Measurements from ENCODE around the gene ODAPH.
"Not testable (repeated sequence)": the region's sequence is repeated elsewhere in the genome, so short reads cannot be mapped to it uniquely, and the experiment has no call there.

DNA sequence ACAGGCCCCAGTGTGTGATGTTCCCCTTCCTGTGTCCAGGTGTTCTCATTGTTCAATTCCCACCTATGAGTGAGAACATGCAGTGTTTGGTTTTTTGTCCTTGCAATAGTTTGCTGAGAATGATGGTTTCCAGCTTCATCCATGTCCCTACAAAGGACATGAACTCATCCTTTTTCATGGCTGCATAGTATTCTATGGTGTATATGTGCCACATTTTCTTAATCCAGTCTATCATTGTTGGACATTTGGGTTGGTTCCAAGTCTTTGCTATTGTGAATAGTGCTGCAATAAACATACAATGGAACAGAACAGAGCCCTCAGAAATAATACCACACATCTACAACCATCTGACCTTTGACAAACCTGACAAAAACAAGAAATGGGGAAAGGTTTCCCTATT is 21.9 kb upstream of the ODAPH start:
- TF ChIP-seq, protein P1, sequence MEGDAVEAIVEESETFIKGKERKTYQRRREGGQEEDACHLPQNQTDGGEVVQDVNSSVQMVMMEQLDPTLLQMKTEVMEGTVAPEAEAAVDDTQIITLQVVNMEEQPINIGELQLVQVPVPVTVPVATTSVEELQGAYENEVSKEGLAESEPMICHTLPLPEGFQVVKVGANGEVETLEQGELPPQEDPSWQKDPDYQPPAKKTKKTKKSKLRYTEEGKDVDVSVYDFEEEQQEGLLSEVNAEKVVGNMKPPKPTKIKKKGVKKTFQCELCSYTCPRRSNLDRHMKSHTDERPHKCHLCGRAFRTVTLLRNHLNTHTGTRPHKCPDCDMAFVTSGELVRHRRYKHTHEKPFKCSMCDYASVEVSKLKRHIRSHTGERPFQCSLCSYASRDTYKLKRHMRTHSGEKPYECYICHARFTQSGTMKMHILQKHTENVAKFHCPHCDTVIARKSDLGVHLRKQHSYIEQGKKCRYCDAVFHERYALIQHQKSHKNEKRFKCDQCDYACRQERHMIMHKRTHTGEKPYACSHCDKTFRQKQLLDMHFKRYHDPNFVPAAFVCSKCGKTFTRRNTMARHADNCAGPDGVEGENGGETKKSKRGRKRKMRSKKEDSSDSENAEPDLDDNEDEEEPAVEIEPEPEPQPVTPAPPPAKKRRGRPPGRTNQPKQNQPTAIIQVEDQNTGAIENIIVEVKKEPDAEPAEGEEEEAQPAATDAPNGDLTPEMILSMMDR (IDR thresholded peaks at IDR 0.05; ENCODE audit: poor library complexity) = not testable (repeated sequence)
- TF ChIP-seq EZH2 (IDR thresholded peaks at IDR 0.05; ENCODE audit: borderline replicate concordance) = not testable (repeated sequence)

Data from hepatocyte (in vitro differentiated cells).